GM10248 (cell line): ENCODE data around the gene HTR3D.

Source experiments
- CTCF ChIA-PET: fragments of 300-600 bp; sonication (Branson Sonifier 250); formaldehyde crosslinking; extraction: SDS; loops from one replicate; lab custom pipeline; 2021; ENCODE audit warnings: antibody characterized with exemption; lab: Yijun Ruan, JAX
- POLR2A ChIA-PET: fragments of 350-650 bp; sonication (Branson Sonifier 250); formaldehyde crosslinking; extraction: SDS; loops from one replicate; lab custom pipeline; 2020; ENCODE audit warnings: antibody characterized with exemption; lab: Yijun Ruan, JAX
- DNase-seq: peaks from one replicate; pipeline ENCODE4 v3.0.0; 2012; ENCODE audit errors: extremely low spot score
- TF ChIP-seq, protein P1 (sequence below): IDR thresholded peaks from 2 replicates; pipeline ENCODE4 v1.5.1; 2012; ENCODE audit warnings: mild to moderate bottlenecking, low read depth; ENCODE audit errors: extremely low read depth, missing control alignments, control extremely low read depth

HTR3D gene

DNA sequence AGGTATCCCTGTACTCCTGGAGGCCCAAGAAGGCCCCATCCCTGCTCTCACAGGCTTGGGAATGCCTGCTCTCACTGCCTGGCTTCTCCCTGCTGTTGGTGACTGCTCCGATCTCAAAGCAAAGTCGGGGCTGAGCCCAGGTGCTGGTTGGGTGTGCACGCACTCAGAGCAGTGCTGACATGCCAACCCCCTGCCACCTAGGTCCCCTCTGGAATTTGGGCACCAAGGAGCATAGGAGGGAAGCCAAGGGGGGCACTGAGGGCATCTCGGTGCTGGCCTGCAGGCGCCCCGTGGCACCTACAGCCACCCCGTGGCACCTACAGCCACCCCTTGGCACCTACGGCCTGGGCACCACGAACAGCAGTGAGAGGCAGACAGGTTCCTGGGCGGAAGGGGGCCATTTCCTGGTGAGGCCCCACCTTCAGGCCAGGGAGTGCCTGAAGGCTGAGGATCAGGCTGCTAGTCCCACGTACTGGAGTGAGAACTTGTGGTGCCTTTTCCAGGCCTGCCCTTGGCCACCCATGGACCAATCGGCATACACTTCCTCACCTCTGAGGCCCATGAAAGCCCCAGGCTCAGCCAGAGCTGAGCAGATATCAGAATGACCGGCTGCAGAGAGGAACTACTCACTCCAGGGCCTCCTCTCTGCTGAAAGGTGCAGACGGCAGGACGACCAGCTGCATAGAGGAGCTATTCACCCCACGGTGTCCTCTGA lies 49.7 kb downstream of the HTR3D start:
- POLR2A ChIA-PET = no interaction called here
- CTCF ChIA-PET = no interaction called here
- TF ChIP-seq, protein P1, sequence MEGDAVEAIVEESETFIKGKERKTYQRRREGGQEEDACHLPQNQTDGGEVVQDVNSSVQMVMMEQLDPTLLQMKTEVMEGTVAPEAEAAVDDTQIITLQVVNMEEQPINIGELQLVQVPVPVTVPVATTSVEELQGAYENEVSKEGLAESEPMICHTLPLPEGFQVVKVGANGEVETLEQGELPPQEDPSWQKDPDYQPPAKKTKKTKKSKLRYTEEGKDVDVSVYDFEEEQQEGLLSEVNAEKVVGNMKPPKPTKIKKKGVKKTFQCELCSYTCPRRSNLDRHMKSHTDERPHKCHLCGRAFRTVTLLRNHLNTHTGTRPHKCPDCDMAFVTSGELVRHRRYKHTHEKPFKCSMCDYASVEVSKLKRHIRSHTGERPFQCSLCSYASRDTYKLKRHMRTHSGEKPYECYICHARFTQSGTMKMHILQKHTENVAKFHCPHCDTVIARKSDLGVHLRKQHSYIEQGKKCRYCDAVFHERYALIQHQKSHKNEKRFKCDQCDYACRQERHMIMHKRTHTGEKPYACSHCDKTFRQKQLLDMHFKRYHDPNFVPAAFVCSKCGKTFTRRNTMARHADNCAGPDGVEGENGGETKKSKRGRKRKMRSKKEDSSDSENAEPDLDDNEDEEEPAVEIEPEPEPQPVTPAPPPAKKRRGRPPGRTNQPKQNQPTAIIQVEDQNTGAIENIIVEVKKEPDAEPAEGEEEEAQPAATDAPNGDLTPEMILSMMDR = no peak
- no peak for DNase-seq

DNA sequence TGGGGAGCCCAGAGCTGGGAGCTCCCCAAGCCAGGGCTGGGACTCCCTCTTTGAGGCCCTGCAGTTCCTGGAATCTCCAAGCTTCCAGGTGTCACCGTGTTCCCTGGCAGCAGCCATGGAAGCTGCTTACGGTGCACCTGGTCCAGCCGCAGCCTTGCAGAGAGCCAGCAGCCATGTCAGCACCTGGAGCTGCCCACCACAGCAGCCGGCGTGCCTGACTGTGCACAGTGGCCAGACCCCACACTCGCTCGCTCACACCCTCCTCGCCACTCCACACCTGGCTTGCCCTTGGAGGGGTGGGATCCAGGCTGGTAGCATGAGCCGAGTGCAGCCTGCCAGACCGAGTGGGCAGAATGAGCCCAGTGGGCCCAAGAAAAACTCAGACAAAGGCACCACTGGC lies 50.5 kb downstream of the HTR3D start:
- POLR2A ChIA-PET = no interaction called here
- CTCF ChIA-PET = interaction anchor here (1.1 kb wide), 1 partner anchor 26 kb away, joined by 3 read pairs; no protein-coding TSS in a partner anchor
- no peak for DNase-seq
- TF ChIP-seq, protein P1 = no peak

DNA sequence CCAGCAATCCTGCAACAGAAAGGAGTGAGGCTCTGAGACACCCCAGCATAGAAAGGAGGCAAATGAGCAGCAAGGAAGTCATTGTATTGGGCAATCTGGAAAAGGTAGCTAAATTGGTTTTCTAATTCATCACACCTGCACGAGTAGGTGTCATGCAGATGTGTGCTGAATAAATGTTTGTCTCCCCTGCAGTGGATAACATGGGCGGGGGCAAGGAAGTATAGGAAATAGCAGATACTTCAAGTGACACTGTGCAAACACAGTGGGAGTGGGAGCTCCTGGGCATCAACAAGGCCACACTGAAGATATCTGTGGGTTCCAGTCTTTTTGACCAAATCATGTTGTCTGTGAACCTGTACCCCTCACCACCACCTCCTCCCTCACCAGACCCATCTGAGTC lies 50.9 kb downstream of the HTR3D start:
- TF ChIP-seq, protein P1 = no peak
- POLR2A ChIA-PET = no interaction called here
- CTCF ChIA-PET = interaction anchor here (1.1 kb wide), 1 partner anchor 25 kb away, joined by 3 read pairs; no protein-coding TSS in a partner anchor

DNA sequence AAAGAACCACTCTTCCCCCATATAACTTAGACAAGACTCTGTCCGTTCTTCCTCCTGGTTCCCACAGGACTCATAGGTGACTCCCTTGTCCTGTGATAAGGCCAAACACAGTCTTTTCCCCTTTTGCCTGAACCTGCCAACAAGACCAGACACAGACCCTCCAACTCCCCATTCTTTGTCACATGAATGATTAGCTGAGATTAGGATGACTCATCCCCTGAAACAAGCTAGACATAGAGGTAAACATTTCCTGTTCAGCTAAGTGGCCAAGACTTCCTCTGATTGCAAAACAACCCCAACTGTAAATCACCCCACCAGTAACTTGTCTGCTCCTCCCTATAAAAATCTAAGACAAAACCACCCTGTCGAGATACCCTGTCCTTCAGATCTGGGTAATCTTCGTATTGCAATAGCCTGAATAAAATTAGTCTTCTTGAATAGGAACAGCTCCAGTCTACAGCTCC lies 53.9 kb downstream of the HTR3D start:
- POLR2A ChIA-PET = no interaction called here
- no peak for DNase-seq
- TF ChIP-seq, protein P1 = no peak
- CTCF ChIA-PET = interaction anchor here (1.1 to 1.7 kb wide), 2 partner anchors 142 to 190 kb away, joined by 3 to 4 read pairs; no protein-coding TSS in a partner anchor

More for the DNA sequence above, 50.9 kb downstream of the HTR3D start:
- DNase-seq = no peak
